Measurements from ENCODE around the gene SEC14L1.
"Not testable (repeated sequence)": the region's sequence is repeated elsewhere in the genome, so short reads cannot be mapped to it uniquely, and the experiment has no call there.

SEC14L1 gene

DNA sequence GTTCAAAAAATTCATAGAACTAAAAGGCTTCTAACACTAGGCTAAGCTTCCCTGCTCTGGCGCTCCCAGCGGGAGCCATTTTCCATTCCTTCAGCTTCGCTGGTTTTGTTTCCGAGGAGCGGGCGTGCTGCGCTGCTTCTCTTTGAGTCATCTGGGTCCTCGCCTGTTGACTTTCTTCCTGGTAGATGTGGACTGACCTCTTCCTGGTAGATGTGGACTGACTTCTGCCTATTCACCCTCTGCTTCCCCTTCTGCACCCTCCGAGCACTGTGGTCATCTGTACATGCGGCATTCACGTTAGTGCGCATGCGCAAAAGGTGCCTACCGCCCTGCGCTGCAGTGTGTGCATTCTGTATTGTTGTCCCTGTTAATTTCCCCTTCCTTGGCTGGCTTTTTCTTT lies 40.8 kb upstream of the SEC14L1 start:
- TF ChIP-seq, protein P1, sequence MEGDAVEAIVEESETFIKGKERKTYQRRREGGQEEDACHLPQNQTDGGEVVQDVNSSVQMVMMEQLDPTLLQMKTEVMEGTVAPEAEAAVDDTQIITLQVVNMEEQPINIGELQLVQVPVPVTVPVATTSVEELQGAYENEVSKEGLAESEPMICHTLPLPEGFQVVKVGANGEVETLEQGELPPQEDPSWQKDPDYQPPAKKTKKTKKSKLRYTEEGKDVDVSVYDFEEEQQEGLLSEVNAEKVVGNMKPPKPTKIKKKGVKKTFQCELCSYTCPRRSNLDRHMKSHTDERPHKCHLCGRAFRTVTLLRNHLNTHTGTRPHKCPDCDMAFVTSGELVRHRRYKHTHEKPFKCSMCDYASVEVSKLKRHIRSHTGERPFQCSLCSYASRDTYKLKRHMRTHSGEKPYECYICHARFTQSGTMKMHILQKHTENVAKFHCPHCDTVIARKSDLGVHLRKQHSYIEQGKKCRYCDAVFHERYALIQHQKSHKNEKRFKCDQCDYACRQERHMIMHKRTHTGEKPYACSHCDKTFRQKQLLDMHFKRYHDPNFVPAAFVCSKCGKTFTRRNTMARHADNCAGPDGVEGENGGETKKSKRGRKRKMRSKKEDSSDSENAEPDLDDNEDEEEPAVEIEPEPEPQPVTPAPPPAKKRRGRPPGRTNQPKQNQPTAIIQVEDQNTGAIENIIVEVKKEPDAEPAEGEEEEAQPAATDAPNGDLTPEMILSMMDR (conservative IDR thresholded peaks at IDR 0.05): no peak
- TF ChIP-seq ZFX (IDR thresholded peaks at IDR 0.05): no peak
- no peak overlapping the region for H3K27ac ChIP-seq

- no peak for TF ChIP-seq ZFX (IDR thresholded peaks at IDR 0.05)
- TF ChIP-seq, protein P1 (conservative IDR thresholded peaks at IDR 0.05): no peak
- H3K27ac ChIP-seq: no peak overlapping the region
These were observed 39.0 kb upstream of the SEC14L1 start for GRCh38 chr17:77101521-77102410.

- H3K27ac ChIP-seq: not testable (repeated sequence)
These were observed 38.2 kb upstream of the SEC14L1 start for GRCh38 chr17:77102411-77103134.

DNA sequence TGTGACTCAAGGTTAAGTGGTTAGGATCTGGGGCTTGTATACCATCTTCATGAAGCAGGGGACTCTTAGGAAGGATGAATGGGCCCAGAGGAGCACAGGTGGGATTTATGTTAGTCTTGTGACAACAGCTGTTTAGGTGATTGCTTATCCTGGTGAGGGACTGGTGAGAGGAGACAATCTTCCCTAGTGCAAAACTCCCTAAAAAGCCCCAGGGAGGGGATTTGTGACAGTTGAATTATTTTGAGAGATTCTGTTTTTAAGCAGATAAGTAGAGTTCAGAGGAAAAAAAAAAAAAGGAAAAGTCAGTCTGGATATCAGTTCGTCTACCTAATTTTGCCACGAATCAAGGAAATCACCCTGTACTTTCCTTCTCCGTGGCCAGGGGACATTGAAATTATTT lies 35.1 kb upstream of the SEC14L1 start:
- TF ChIP-seq, protein P1 (conservative IDR thresholded peaks at IDR 0.05): no peak
- TF ChIP-seq ZFX (IDR thresholded peaks at IDR 0.05): no peak
- no peak overlapping the region for H3K27ac ChIP-seq

DNA sequence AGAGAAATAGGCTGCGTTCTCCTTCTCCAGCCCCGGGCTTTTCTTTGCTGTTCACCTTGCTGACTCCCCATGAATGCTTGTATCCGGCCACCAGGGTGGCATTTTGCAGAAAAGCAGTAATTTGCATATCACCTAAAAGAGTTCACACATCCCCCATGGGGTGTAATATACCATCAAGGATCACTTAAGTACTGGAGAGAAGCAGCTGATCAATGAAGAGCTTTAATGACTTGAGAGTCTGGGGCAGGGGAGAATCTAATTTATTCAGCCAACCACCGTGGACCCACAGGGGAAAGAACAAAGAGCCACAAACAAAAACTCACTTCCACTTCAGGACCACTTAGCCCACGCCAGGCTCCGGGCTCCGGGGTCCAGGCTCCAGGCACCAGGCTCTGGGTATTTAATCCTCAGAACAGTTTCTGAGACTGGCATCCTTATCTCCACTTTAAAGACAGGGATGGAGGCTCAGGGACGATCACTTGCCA lies 33.9 kb upstream of the SEC14L1 start:
- no peak for TF ChIP-seq ZFX (IDR thresholded peaks at IDR 0.05)
- TF ChIP-seq, protein P1 (conservative IDR thresholded peaks at IDR 0.05): no peak
- H3K27ac ChIP-seq: no peak overlapping the region

GRCh38 chr17:77107506-77108433 lies 33.0 kb upstream of the SEC14L1 start:
- no peak for TF ChIP-seq ZFX (IDR thresholded peaks at IDR 0.05)
- TF ChIP-seq, protein P1 (conservative IDR thresholded peaks at IDR 0.05): no peak
- no peak overlapping the region for H3K27ac ChIP-seq

- no peak overlapping the region for H3K27ac ChIP-seq
- TF ChIP-seq ZFX (IDR thresholded peaks at IDR 0.05): no peak
- TF ChIP-seq, protein P1 (conservative IDR thresholded peaks at IDR 0.05): no peak
These were observed 31.5 kb upstream of the SEC14L1 start for GRCh38 chr17:77109159-77109759.

All from C4-2B (cell line).